ENCODE measurements around the gene COL27A1.

Gene COL27A1

DNA sequence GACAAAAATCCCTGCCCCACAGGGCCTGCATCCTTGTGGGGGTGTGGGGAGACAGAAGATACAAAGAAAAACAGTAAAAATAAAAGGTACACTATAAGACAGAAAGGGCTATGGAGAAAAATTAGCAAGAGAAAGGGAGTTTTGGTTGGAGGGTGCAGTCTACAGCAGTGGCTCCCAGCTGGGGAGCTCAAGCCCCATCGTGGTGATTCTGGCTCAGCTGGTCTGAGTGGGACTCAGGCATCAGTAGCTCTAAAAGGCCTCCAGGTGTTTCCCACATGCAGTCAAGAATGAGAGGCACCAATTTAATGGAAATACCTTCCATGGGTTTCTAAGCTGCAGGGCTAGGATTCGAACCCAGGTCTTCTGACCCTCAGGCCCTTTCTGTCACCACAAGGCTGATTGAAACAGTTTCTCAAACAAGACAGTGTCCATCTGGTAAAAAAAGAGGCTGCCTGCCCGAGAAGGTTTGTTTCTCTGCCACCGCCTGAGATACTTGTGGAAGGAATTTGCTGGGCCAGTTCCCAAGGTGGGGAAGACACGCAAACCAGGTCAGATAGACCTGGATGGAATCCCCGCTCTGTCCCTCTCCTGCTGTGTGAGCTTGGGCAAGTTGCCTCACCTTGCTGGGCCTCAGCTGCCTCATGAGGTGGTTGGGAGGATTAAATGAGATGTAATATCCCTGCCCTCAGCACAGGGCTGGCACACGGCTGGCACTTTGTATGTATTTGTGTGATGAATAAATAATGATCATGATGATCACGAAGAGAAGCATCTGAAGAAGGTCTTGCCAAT, 43.1 kb downstream of the COL27A1 start:
- Histone ChIP-seq H2BK15ac (replicated peaks; ENCODE audit: low read depth) (no peak overlapping the region), H3K9ac (ENCODE audit: low read length) (no peak overlapping the region), H3K4ac (ENCODE audit: low read depth, low read length) (no peak overlapping the region), H3K4me3 (ENCODE audit: low read length) (no peak overlapping the region), H2AK5ac (ENCODE audit: low read length) (no peak overlapping the region), H3K79me1 (ENCODE audit: low read length) (no peaks in the 10 kb centered on the region), H3K27me3 (ENCODE audit: insufficient read depth, low read length, poor library complexity) (no peaks in the 10 kb centered on the region), H2BK5ac (ENCODE audit: low read length) (no peak overlapping the region), H3K4me1 (ENCODE audit: control insufficient read depth, low read depth, low read length) (no peaks in the 10 kb centered on the region), H3K23ac (ENCODE audit: low read length) (no peak overlapping the region), H3K79me2 (ENCODE audit: control insufficient read depth, insufficient read depth, low read length) (no peaks in the 10 kb centered on the region), H4K5ac (ENCODE audit: low read length) (no peak overlapping the region), H4K8ac (ENCODE audit: low read depth, low read length) (no peak overlapping the region), H3K27ac (ENCODE audit: low read depth, low read length) (no peak overlapping the region), H3K4me2 (ENCODE audit: low read length) (no peak overlapping the region), H3K18ac (ENCODE audit: low read length) (no peak overlapping the region), H3K36me3 (ENCODE audit: control insufficient read depth, insufficient read depth, low read length) (no peaks in the 10 kb centered on the region), H3K56ac (ENCODE audit: low read length) (no peak overlapping the region), H2BK120ac (ENCODE audit: low read depth, low read length) (no peak overlapping the region)
- no peak for DNase-seq
- WGBS (ENCODE audit: extremely low coverage, insufficient coverage, low lambda C conversion rate): no CpG with 5 or more reads among the region's 8 CpGs

DNA sequence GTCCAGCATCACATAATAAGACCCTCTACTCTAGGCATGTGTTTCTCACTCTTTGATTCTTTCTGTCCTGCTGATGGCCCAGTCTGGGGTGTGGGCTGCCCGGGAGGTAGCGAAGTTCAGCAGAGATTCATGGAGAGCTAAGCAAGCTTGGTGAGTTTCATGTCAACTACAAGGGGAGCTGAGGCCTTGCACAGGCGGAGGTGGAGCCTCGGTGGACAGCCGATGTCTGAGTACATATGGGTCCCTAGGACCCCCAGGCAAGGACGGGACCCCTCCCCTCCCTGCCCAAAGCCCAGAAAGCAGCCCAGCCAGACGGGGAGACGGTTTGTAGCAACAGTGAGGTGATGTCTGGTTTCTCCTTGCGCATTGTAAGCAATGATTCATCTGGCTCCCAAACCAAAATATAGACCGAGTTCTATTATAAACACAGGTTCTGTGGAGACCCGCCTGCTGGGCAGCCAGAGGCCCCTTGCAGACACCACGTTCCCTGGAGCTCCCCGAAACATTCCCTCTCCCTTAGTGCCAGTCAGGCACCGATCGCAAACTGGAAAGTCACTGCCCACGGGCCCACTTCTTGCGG, 45.5 kb downstream of the COL27A1 start:
- Histone ChIP-seq H3K9ac (ENCODE audit: low read length) (no peak overlapping the region), H3K4me1 (ENCODE audit: control insufficient read depth, low read depth, low read length) (no peaks in the 10 kb centered on the region), H3K23ac (ENCODE audit: low read length) (no peak overlapping the region), H3K18ac (ENCODE audit: low read length) (no peak overlapping the region), H3K79me1 (ENCODE audit: low read length) (no peaks in the 10 kb centered on the region), H3K56ac (ENCODE audit: low read length) (no peak overlapping the region), H2AK5ac (ENCODE audit: low read length) (no peak overlapping the region), H3K36me3 (ENCODE audit: control insufficient read depth, insufficient read depth, low read length) (no peaks in the 10 kb centered on the region), H2BK5ac (ENCODE audit: low read length) (no peak overlapping the region), H2BK15ac (replicated peaks; ENCODE audit: low read depth) (no peak overlapping the region), H4K5ac (ENCODE audit: low read length) (no peak overlapping the region), H3K27ac (ENCODE audit: low read depth, low read length) (no peak overlapping the region), H3K79me2 (ENCODE audit: control insufficient read depth, insufficient read depth, low read length) (no peaks in the 10 kb centered on the region), H4K8ac (ENCODE audit: low read depth, low read length) (no peak overlapping the region), H3K4me2 (ENCODE audit: low read length) (no peak overlapping the region), H3K27me3 (ENCODE audit: insufficient read depth, low read length, poor library complexity) (no peaks in the 10 kb centered on the region), H2BK120ac (ENCODE audit: low read depth, low read length) (no peak overlapping the region), H3K4ac (ENCODE audit: low read depth, low read length) (no peak overlapping the region), H3K4me3 (ENCODE audit: low read length) (no peak overlapping the region)
- no CpG with 5 or more reads among the region's 17 CpGs for WGBS (ENCODE audit: extremely low coverage, insufficient coverage, low lambda C conversion rate)
- DNase-seq: no peak

DNA sequence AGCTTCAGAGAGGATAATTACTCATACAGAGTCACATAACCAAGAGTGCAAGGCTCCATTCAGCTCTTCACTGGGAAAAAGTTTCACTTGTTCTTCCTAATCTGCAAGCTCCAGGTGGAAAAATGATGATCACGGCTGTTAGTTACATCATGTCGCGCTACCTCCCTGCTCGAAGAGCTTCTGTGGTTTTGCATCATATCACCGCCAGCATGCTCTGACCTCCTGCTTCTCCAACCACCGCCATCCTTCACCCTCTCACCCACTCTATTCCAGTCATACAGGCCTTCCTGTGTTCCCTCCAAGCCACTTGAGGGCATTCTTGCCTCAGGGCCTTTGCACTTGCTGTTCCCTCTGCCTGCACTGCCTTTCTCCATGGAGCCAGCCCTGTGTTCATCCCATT, 47.1 kb downstream of the COL27A1 start:
- Histone ChIP-seq H2AK5ac (ENCODE audit: low read length) (no peak overlapping the region), H3K4me3 (ENCODE audit: low read length) (no peak overlapping the region), H2BK15ac (replicated peaks; ENCODE audit: low read depth) (no peak overlapping the region), H3K9ac (ENCODE audit: low read length) (no peak overlapping the region), H3K27me3 (ENCODE audit: insufficient read depth, low read length, poor library complexity) (no peaks in the 10 kb centered on the region), H3K56ac (ENCODE audit: low read length) (no peak overlapping the region), H3K36me3 (ENCODE audit: control insufficient read depth, insufficient read depth, low read length) (no peaks in the 10 kb centered on the region), H4K8ac (ENCODE audit: low read depth, low read length) (no peak overlapping the region), H3K4me1 (ENCODE audit: control insufficient read depth, low read depth, low read length) (no peaks in the 10 kb centered on the region), H2BK120ac (ENCODE audit: low read depth, low read length) (no peak overlapping the region), H4K5ac (ENCODE audit: low read length) (no peak overlapping the region), H3K27ac (ENCODE audit: low read depth, low read length) (no peak overlapping the region), H3K79me1 (ENCODE audit: low read length) (no peaks in the 10 kb centered on the region), H3K4me2 (ENCODE audit: low read length) (no peak overlapping the region), H3K4ac (ENCODE audit: low read depth, low read length) (no peak overlapping the region), H3K23ac (ENCODE audit: low read length) (no peak overlapping the region), H3K79me2 (ENCODE audit: control insufficient read depth, insufficient read depth, low read length) (no peaks in the 10 kb centered on the region), H3K18ac (ENCODE audit: low read length) (no peak overlapping the region), H2BK5ac (ENCODE audit: low read length) (no peak overlapping the region)
- no CpG with 5 or more reads among the region's 6 CpGs for WGBS (ENCODE audit: extremely low coverage, insufficient coverage, low lambda C conversion rate)
- no peak for DNase-seq

DNA sequence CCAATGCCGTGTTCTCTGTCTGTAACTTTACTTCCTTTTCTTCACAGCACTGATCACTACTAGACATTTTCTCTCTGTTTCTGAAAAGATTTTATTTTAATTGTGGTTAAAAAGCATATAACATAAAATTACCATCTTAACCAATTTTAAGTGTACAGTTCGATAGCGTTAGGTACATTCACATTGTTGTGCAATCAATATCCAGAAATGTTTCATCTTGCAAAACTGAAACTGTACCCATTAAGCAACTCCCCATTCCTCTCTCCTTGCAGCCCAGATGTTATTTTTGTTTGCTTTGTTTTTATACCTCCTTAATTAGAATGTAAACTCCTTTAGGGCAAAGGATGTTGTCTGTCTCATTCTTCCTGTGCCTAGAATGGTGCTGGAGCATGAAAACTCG, 47.5 kb downstream of the COL27A1 start:
- Histone ChIP-seq H3K27ac (ENCODE audit: low read depth, low read length) (no peak overlapping the region), H2BK15ac (replicated peaks; ENCODE audit: low read depth) (no peak overlapping the region), H2AK5ac (ENCODE audit: low read length) (no peak overlapping the region), H3K18ac (ENCODE audit: low read length) (no peak overlapping the region), H2BK5ac (ENCODE audit: low read length) (no peak overlapping the region), H3K4me1 (ENCODE audit: control insufficient read depth, low read depth, low read length) (no peaks in the 10 kb centered on the region), H2BK120ac (ENCODE audit: low read depth, low read length) (no peak overlapping the region), H3K4me2 (ENCODE audit: low read length) (no peak overlapping the region), H3K79me1 (ENCODE audit: low read length) (no peaks in the 10 kb centered on the region), H3K9ac (ENCODE audit: low read length) (no peak overlapping the region), H3K79me2 (ENCODE audit: control insufficient read depth, insufficient read depth, low read length) (no peaks in the 10 kb centered on the region), H3K56ac (ENCODE audit: low read length) (no peak overlapping the region), H3K23ac (ENCODE audit: low read length) (no peak overlapping the region), H3K4me3 (ENCODE audit: low read length) (no peak overlapping the region), H4K8ac (ENCODE audit: low read depth, low read length) (no peak overlapping the region), H3K36me3 (ENCODE audit: control insufficient read depth, insufficient read depth, low read length) (no peaks in the 10 kb centered on the region), H3K27me3 (ENCODE audit: insufficient read depth, low read length, poor library complexity) (no peaks in the 10 kb centered on the region), H4K5ac (ENCODE audit: low read length) (no peak overlapping the region), H3K4ac (ENCODE audit: low read depth, low read length) (no peak overlapping the region)
- WGBS (ENCODE audit: extremely low coverage, insufficient coverage, low lambda C conversion rate): no CpG with 5 or more reads among the region's 4 CpGs
- no peak for DNase-seq

DNA sequence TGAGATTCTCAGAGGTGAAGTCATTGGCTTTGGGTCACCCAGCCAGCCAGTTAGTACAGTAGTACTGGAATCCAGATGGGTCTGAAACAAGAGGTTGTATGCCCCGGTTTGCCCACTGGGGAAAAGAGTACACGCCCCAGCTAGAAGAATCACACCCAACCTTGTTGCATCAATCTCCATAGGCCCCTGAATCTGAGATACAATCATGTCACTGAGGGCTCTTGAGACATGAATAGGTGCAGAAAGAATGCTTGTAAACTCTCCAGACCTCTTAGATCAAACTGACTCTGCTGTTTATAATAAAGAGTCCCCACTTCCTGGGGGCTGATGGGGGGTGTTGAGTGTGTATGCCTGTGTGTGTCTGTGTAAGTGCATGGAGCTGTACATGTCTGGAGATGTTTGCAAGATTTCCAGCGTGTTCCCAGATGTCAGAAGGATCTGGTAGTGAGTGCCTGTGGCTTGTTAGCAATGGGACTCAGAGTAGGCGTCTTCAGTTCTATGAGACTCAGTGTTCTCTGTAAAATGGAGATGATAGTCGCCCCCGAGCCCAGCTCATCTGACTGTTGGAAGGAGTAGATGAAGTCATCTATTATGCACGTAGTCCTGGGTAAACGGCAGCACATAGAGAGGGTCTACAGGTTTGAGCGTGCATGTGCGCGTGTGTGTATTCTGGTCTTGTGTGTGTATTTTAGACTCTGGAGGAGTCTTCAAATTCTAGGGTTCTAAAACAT, 48.2 kb downstream of the COL27A1 start:
- WGBS (ENCODE audit: extremely low coverage, insufficient coverage, low lambda C conversion rate): no CpG with 5 or more reads among the region's 11 CpGs
- Histone ChIP-seq H3K23ac (ENCODE audit: low read length) (no peak overlapping the region), H3K4me3 (ENCODE audit: low read length) (no peak overlapping the region), H3K4me1 (ENCODE audit: control insufficient read depth, low read depth, low read length) (no peaks in the 10 kb centered on the region), H2BK120ac (ENCODE audit: low read depth, low read length) (no peak overlapping the region), H3K79me1 (ENCODE audit: low read length) (no peaks in the 10 kb centered on the region), H3K27ac (ENCODE audit: low read depth, low read length) (no peak overlapping the region), H3K27me3 (ENCODE audit: insufficient read depth, low read length, poor library complexity) (no peaks in the 10 kb centered on the region), H3K9ac (ENCODE audit: low read length) (no peak overlapping the region), H3K56ac (ENCODE audit: low read length) (no peak overlapping the region), H4K5ac (ENCODE audit: low read length) (no peak overlapping the region), H3K79me2 (ENCODE audit: control insufficient read depth, insufficient read depth, low read length) (no peaks in the 10 kb centered on the region), H3K36me3 (ENCODE audit: control insufficient read depth, insufficient read depth, low read length) (no peaks in the 10 kb centered on the region), H3K18ac (ENCODE audit: low read length) (no peak overlapping the region), H2BK15ac (replicated peaks; ENCODE audit: low read depth) (no peak overlapping the region), H4K8ac (ENCODE audit: low read depth, low read length) (no peak overlapping the region), H3K4me2 (ENCODE audit: low read length) (no peak overlapping the region), H2BK5ac (ENCODE audit: low read length) (no peak overlapping the region), H3K4ac (ENCODE audit: low read depth, low read length) (no peak overlapping the region), H2AK5ac (ENCODE audit: low read length) (no peak overlapping the region)
- DNase-seq: no peak
